Stimulated activated CD8-positive, alpha-beta memory T cell treated with anti-CD3 and anti-CD28 coated beads, Interleukin-7, amount 100 ng/mL, for 4 hours (primary cell): ENCODE measurements around the gene RAPGEF2.
"Not testable (repeated sequence)": the region's sequence is repeated elsewhere in the genome, so short reads cannot be mapped to it uniquely, and the experiment has no call there.

Experiments
- DNase-seq, 2 donors: peaks; one replicate each; pipeline ENCODE4 v3.0.0-alpha.2; 2020; ENCODE audit warnings: low read depth in 2 of 2

Gene RAPGEF2

DNA sequence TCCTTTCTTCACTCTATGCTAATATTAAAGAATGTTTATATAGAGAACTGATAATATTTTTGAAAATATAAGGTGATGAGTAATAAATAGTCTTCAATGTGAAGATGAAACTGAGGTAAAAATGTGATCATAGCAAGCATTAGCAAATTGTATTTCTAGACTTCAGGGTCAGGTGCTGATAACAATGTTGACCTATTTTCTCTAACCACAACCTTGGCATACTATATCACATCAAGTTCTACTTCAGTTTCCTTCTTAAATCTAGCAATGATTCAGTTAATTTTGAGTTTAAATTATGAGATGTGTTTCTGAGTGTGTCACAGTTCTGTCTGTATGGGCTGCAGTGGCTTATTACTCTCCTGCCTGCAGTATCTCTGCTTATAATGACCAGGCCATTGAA lies 209.4 kb downstream of the RAPGEF2 start:
- DNase-seq = no peak

DNA sequence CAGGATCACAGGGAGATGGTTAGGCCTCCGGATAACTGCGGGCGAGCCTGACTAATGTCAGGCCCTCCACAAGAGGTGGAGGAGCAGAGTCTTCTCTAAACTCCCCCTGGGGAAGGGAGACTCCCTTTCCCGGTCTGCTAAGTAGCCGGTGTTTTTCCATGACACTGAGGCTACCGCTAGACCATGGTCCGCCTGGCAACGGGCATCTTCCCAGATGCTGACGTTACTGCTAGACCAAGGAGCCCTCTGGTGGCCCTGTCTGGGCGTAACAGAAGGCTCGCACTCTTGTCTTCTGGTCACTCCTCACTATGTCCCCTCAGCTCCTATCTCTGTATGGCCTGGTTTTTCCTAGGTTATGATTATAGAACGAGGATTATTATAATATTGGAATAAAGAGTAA lies 213.0 kb downstream of the RAPGEF2 start:
- DNase-seq = not testable (repeated sequence)

DNA sequence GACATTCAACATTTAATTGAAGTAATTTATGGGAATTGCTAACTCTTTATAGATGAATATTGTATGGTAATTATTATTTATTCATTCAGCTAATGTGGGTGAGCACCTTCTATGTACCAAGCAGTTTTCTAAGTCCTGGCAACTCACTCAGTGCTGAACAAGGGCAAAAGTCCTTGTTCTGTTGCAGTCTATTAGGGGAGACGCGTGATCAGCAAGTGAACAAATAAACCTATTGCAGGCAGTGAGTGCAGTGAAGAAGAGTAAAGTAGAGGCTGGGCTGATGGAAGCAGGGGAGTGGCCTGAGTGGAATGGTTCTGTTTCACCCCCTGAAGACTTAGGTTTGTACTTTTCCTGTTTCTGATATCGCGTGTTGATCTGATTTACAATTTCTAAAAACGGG lies 214.3 kb downstream of the RAPGEF2 start:
- no peak for DNase-seq

DNA sequence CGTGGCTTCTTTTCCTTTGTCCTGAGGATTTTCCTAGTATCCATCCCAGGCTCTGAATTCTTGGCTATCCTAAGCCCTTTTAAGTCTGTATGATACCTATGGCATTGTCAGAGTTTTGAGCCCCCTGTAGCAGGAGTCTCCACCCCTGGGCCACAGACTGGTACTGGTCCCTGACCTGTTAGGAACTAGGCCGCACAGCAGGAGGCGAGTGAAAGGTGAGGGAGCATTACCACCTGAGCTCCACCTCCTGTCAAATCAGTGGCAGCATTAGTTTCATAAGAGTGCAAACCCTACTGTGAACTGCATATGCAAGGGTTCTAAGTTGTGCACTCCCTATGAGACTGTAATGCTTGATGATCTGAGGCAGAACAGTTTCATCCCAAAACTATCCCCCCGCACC lies 216.1 kb downstream of the RAPGEF2 start:
- DNase-seq = no peak

DNA sequence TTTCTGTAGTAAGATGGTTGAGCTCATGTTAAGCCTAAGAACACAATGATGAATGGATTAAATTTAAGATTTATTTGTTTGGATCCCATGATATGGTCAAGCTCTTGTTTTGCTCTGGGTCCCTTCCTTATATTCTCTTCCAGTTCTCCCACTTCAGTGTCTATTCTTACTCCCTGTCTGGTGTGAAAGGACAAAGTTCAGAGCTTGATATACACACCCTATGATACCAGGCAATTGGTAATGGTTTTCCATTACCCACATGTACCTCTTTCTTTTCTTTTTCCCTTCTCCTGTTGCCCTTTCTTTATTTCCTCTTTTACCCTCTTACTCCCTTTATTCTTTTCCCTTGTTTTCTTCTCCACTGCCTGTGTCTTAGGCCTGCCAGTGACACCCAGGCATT lies 223.6 kb downstream of the RAPGEF2 start:
- DNase-seq = no peak

DNA sequence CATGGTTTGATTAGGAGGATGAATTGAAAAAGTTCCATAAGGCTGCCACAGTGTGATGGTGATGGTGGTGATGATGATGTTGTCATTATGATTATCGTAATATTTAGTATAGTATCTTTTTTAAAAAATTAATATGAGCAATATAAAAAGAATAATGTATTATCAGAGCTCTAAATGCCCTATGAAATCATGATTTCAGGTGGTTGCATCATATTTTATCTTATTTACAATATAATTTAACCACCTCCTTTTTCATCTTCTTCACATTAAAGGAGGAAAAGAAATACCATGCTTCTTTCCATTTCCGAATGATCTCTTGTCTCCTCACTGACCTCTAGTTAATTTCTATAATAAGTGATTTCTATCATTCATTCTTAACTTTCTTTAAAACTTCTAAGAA lies 225.9 kb downstream of the RAPGEF2 start:
- no peak for DNase-seq

DNA sequence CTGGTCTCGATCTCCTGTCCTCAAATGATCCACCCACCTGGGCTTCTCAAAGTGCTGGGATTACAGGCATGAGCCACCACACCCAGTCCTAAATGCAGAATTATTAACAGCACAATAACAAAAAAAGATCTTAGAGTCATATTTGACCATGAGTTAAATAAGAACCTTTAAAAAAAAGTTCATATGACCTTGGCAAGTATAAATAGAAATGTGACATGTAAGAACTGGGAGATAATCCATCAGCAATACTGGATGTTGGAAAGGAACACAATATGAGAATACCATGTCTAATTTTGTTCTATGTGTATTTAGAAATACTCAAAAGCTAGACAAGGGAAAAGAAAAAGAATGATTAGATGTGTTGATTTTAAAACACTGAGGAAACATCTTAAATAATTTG lies 231.6 kb downstream of the RAPGEF2 start:
- DNase-seq = no peak

DNA sequence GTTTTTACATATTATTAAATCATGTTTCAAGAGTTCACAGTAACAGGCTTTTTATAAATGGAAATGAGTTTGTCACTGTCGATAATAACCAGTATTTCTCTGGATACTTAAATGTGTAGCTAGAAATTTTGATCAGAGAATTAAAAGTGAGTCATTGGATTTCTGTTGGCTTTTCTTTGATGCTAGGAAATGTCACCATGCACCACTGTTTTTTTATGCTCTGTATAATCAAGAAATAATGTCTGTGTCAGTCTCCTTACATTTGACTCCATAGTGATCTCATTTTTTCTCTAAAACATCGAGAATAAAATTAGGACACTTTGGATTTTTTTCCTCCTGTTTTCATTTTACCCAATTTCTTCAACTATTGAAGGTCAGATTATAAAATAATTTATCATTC lies 234.2 kb downstream of the RAPGEF2 start:
- DNase-seq = no peak

DNA sequence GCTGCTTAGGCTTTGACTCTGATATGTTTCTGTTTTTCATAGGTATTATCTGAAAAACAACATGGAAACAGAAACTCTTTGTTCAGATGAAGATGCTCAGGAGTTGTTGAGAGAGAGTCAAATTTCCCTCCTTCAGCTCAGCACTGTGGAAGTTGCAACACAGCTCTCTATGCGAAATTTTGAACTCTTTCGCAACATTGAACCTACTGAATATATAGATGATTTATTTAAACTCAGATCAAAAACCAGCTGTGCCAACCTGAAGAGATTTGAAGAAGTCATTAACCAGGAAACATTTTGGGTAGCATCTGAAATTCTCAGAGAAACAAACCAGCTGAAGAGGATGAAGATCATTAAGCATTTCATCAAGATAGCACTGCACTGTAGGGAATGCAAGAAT lies 238.6 kb downstream of the RAPGEF2 start:
- no peak for DNase-seq

DNA sequence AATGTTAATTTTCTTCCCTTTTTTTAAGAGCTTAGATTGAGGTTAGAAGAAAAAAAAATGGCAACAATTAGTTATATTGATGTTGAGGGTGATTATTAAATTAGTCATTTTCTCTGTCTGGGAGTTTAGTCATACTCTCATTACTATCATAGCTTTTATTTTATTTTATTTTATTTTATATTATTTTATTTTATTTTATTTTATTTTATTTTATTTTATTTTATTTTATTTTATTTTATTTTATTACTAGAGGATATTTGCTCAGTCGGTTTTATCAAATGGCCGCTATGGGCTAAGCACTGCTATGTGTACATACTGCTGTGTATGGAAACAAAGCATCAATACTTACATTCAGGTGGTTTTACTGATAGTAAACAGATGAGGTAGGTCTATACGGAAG lies 239.5 kb downstream of the RAPGEF2 start:
- no peak for DNase-seq

DNA sequence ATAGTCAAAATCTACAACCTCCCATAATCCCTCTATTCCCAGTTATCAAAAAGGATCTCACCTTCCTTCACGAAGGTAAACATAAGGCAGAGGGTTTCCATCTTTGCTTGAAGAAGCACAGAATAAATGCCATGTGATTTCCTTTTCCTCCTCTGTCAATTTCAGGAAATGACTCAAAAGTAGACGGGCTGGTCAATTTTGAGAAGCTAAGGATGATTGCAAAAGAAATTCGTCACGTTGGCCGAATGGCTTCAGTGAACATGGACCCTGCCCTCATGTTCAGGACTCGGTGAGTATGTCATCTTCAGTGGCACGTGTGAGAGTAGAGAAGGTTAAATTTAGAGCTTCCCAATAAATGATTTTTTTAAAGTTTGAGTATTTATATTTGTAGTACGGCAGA lies 240.2 kb downstream of the RAPGEF2 start:
- DNase-seq = no peak

DNA sequence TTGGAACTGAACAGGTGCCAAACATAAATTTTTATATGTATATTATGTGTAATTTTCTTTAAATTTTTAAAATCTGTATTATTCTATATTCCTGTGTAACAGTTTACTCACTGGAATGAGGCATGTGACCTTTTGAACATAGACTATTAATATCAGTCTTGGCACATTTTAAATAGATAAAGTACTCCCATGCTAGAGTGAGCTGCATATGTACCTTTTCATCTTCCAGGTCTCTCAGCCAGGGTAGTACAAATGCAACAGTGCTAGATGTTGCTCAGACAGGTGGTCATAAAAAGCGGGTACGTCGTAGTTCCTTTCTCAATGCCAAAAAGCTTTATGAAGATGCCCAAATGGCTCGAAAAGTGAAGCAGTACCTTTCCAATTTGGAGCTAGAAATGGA lies 242.0 kb downstream of the RAPGEF2 start:
- no peak for DNase-seq

DNA sequence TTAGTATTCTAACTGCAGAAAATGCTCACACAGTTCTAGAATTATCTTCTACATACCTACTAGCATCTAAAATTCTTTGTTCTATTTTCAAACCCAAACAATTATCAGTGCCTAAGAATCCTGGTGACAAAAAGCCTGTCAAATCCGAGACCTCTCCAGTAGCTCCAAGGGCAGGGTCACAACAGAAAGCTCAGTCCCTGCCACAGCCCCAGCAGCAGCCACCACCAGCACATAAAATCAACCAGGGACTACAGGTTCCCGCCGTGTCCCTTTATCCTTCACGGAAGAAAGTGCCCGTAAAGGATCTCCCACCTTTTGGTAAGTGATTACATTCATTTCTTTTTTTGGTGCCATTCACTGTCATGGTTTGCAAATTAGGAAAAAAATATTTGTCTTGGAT lies 243.8 kb downstream of the RAPGEF2 start:
- DNase-seq = no peak

DNA sequence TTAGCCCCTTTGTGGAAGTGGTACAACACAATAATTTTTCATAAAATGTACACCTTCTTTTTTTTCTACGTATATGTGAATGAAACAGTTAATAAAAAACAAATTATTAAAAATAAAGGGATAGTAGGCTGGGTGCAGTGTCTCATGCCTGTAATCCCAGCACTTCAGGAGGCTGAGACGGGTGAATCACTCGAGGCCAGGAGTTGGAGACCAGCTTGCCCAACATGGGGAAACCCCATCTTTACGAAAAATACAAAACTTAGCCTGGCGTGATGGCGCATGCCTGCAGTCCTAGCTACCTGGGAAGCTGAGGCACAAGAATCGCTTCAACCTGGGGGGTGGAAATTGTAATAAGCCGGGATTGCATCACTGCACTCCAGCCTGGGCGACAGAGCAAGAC lies 244.9 kb downstream of the RAPGEF2 start:
- DNase-seq = no peak

DNA sequence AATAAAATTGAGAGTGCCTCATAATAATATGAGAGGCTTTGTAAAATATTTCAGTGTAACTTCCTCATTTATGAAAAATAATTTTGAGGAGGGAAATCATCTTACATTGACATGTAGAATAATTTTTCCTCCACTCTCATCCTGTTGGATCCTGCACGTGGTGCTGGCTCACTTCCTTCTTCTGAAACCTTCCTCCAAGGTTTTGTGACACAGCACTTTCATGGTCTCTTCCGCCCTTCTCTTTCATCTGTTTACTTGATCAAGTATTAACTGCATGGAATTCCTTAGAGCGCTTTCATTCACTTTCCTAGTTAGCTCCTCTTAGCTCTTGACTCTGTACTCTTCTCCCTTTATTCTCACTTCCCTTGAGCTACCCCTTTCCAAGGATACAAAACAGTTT lies 246.5 kb downstream of the RAPGEF2 start:
- DNase-seq = no peak

DNA sequence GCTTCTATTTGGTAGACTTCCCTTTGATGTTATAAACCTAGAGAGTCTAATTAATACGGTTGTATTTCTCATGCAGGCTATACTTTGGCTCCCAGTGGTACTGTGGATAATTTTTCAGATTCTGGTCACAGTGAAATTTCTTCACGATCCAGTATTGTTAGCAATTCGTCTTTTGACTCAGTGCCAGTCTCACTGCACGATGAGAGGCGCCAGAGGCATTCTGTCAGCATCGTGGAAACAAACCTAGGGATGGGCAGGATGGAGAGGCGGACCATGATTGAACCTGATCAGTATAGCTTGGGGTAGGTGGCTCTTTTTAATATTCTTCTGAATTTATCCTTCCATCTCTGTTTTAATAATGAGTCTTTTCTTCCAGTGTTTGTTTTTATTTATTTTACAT lies 249.7 kb downstream of the RAPGEF2 start:
- DNase-seq = no peak

DNA sequence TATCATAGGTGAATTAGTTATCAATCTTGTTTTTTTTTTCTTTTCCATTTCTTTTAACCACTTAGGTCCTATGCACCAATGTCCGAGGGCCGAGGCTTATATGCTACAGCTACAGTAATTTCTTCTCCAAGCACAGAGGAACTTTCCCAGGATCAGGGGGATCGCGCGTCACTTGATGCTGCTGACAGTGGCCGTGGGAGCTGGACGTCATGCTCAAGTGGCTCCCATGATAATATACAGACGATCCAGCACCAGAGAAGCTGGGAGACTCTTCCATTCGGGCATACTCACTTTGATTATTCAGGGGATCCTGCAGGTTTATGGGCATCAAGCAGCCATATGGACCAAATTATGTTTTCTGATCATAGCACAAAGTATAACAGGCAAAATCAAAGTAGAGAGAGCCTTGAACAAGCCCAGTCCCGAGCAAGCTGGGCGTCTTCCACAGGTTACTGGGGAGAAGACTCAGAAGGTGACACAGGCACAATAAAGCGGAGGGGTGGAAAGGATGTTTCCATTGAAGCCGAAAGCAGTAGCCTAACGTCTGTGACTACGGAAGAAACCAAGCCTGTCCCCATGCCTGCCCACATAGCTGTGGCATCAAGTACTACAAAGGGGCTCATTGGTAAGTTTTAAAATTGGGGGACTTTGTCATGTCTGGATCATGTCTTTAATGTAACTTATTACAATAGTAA lies 250.7 kb downstream of the RAPGEF2 start:
- DNase-seq = no peak

DNA sequence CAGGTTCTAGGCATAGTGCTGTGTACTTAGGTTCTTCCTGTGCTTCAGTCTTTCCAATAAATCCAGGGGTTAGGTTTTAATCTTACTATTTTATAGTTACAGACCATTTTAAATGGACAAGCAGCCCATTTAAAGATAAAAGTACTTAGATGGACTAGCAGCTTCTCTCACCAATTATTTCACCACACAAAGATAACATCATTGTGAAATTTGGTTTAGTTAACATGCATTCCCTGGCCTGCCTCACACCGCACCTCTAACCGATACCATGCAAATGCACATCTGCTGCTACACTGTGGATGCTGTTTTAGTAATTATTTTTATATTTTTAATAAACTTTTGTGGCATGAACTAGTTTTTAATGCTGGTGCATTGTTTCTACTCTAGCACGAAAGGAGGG lies 252.6 kb downstream of the RAPGEF2 start:
- no peak for DNase-seq

DNA sequence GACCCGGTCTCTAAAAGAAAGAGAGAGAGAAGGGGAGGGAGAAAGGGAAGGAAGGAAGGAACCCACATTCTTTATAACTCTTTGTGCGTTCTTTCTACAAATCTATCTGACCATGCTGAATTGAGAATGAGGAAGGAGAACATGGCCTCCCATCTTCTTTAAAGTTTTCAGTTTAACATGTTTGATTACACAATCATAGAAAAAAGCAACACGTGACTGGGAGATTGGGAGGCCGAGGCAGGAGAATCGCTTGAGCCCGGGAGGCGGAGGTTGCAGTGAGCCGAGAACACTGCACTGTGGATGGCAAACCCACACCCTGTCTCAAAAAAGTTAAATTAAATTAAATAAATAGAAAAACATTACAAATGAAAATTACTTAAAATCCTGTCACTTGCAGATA lies 254.5 kb downstream of the RAPGEF2 start:
- DNase-seq = no peak

DNA sequence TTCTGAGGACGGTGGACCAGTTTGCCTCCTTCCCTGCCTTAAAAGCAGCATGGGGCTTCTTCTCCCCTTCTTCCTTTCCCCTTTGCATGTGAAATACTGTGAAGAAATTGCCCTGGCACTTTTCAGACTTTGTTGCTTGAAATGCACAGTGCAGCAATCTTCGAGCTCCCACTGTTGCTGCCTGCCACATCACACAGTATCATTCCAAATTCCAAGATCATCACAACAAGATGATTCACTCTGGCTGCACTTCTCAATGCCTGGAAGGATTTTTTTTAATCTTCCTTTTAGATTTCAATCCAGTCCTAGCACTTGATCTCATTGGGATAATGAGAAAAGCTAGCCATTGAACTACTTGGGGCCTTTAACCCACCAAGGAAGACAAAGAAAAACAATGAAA lies 255.3 kb downstream of the RAPGEF2 start:
- DNase-seq = no peak

DNA sequence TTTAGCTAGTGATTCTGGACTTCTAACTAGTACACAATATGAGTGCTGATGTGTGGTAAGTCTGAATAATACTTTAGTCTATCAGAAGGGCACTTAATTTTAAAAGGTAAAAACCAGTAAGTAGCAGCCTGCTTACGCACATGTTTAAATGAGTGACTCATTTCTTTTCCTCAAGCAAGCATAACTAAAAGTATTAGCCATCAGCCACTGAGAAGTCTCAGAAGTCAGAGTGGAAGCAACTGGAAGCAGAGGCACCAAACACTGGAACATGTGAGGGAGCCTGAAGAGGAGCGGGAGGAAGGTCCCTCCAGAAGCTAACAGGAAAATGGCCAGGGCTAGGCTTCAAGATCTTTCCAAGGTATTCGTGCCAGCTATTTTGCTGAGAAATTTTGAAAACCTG lies 257.7 kb downstream of the RAPGEF2 start:
- DNase-seq = no peak

DNA sequence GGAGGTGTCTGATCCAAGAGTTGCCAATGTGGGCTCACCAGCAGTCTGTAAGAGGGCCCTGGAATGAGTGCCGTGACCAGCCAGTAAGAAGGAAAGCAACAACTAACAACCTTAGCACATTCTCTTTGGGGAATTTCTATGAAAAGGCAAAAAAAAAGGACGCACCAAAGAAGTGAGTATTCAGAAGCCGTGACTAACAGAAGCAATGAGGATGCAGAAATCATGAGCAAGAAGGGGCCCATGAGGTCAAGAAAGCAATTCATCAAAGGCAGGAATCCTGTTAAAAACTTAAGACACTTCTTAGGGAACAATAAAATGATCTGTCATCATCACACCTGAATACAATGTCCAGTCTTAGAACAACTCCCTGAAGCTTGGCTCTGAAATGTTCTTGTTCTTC lies 260.5 kb downstream of the RAPGEF2 start:
- DNase-seq = no peak

DNA sequence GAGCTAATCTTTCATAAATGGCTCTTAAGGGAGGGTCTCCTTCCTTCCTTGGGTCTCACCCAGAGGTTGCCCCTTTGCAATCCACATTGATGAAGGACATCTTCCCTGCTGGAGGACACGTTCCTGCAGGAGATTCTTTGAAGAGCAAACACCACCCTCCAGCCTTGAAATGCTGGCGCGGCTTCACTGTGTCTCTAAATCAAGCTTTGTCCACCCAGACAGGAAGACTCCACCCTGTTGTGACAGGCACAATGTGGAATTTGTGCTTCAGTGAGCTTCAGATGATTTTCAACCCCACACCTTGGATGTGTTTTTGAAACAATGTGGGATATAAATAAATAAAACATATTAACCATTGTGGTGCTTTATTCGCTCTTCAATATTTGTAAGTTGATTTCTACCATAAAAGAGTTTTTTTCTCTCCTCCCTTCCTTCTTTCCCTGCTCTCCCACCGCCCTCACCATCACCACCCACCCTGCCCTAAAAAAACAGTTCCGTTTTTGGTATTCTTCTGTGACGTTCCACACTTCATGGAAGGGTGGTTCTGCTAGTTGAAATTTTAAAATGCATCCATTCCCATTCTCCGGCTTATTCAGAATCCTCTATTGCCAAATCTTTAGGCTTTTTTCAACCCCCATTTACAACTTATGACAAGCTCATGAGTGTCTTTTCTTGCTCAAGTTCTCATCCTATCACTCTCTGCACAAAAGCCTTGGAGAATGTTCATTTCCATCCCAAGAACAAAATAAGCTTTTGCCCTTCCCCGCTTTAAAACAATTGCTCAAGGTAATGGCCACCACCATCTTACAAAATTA lies 264.3 kb downstream of the RAPGEF2 start:
- no peak for DNase-seq

DNA sequence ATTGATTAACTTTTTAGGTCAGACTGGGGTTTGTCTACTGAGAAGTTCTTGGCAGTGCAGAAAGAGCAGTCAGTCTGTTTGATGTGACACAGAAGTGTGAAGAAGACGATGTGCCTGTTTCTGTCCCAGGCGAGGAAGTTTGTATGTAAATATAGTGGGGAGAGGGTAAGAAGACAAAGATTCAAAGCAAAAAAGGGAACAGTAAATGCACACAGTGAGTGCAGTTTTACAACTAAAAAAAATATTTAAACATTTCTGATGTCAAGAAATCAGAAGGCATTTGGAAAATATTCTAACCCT lies 264.9 kb downstream of the RAPGEF2 start:
- DNase-seq = no peak
